Measurements from ENCODE around the gene PSMB3. TPM values are rescaled to one million over a fixed set of nuclear protein-coding genes. Genes with fewer than 3 reads are reported as not detected.

Gene PSMB3
- total and polyA plus RNA-seq, 9 of the 15 experiments (the other 6 are each of a cell fraction or from before 2014, with no cell fraction given) = 460 to 2,775 (median 574) TPM

- no peak for TF ChIP-seq REST (IDR thresholded peaks at IDR 0.05; ENCODE audit: borderline replicate concordance)
- no peak for TF ChIP-seq REST (CRISPR knock-in tag; IDR thresholded peaks at IDR 0.05; ENCODE audit: low read depth)
- TF ChIP-seq UBTF (IDR thresholded peaks at IDR 0.05; ENCODE audit: borderline replicate concordance in 1 of 2, low read depth in 2 of 2, low read length in 2 of 2) = 0 out of 4 replicates have a peak, but pooled peaks of 1 of the 2 experiments have one; percentile 19
- TF ChIP-seq MIER1 (IDR thresholded peaks at IDR 0.05; ENCODE audit: low read depth) = 0 out of 2 replicates have a peak, but pooled peaks have one; percentile 23
- peak in 1 of 2 experiments; percentile 46; a peak in 1 of 4 replicates for TF ChIP-seq MNT (conservative IDR thresholded peaks at IDR 0.05)
- TF ChIP-seq THRB (CRISPR knock-in tag; conservative IDR thresholded peaks at IDR 0.05) = peak; percentile 56; the same call in 1 of the 2 replicates
- peak; percentile 82; the same call in 1 of the 2 replicates for TF ChIP-seq PHF21A (IDR thresholded peaks at IDR 0.05; ENCODE audit: borderline replicate concordance, low read depth)
- no peak for TF ChIP-seq ZNF124 (CRISPR knock-in tag; IDR thresholded peaks at IDR 0.05)
- 0 out of 2 replicates have a peak, but pooled peaks have one; percentile 45 for TF ChIP-seq NFRKB (IDR thresholded peaks at IDR 0.05; ENCODE audit: low read depth)
- peak; percentile 43; the same call in 1 of the 2 replicates for TF ChIP-seq POLR2G (IDR thresholded peaks at IDR 0.05; ENCODE audit: low read depth, low read length)
Measured at GRCh38 chr17:38730526-38731379, 21.8 kb upstream of the PSMB3 start (continued).

All from K562 (cell line).